Peyer's patch (tissue), 4 donors: ENCODE data around the gene TTYH2.

Source experiments
- CTCF ChIP-seq, 6 experiments: fragments of 450-650 bp in 4 of 6; fragments of 200-600 bp in 2 of 6; sonication (generic) in 1 of 6; IDR thresholded peaks; one replicate each; pipeline ENCODE4 v1.5.1; 2017 to 2019; ENCODE audit warnings: antibody characterized with exemption in 6 of 6, mild to moderate bottlenecking in 3 of 6, moderate library complexity in 1 of 6
- POLR2A ChIP-seq, 2 donors: fragments of 450-650 bp; IDR thresholded peaks; one replicate each; pipeline ENCODE4 v1.5.1; 2017; ENCODE audit warnings: antibody characterized with exemption in 2 of 2, mild to moderate bottlenecking in 2 of 2, moderate library complexity in 2 of 2

- no peak for TF ChIP-seq CTCF (IDR thresholded peaks at IDR 0.05)
- TF ChIP-seq POLR2A (IDR thresholded peaks at IDR 0.05), result no peak
These were observed 3.8 kb downstream of the TTYH2 start for GRCh38 chr17:74217037-74217730.
